Embryonic facial prominence (tissue), 1 donor: ENCODE data around the gene SSC5D.

Source experiments
- DNase-seq: peaks from one replicate; pipeline ENCODE4 v3.0.0-alpha.2; 2016; ENCODE audit errors: extremely low spot score

SSC5D gene

GRCh38 chr19:55554741-55555152 lies 66.5 kb downstream of the SSC5D start:
- DNase-seq, result no peak

GRCh38 chr19:55559684-55560083 lies 71.4 kb downstream of the SSC5D start:
- no peak for DNase-seq

- no peak for DNase-seq
Observed at GRCh38 chr19:55563261-55563690, 75.0 kb downstream of the SSC5D start.

GRCh38 chr19:55566823-55567222 lies 78.6 kb downstream of the SSC5D start:
- no peak for DNase-seq

GRCh38 chr19:55567708-55568328 lies 79.6 kb downstream of the SSC5D start:
- no peak for DNase-seq
